Measurements from ENCODE around the gene DNASE1L1. TPM values are rescaled to one million over a fixed set of nuclear protein-coding genes. Genes with fewer than 3 reads are reported as not detected.
A peak's percentile ranks its signal among the peaks of the same experiment; 100 is the strongest.

Gene DNASE1L1
- total RNA-seq, 1 donor from 2014 or later, result 9.3 TPM

DNA sequence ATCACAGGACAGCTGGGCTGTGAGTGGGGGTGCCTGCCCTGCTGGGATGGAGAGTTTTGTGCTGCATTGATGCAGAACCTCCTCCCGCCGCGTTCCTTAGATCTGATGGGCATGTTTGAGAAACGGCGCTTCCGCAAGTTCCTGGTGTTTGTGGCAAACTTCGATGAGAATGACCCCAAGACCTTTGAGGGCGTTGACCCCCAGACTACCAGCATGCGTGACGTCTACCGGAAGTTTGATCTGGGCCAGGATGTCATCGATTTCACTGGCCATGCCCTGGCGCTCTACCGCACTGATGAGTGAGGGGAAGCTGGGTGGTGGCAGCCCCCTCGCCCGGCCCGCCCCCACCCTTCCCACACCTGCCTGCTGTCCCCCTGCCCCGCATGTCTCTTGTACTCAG is 30.8 kb upstream of the DNASE1L1 start:
- DNase-seq (ENCODE audit: low read depth, low spot score), result no peak

DNA sequence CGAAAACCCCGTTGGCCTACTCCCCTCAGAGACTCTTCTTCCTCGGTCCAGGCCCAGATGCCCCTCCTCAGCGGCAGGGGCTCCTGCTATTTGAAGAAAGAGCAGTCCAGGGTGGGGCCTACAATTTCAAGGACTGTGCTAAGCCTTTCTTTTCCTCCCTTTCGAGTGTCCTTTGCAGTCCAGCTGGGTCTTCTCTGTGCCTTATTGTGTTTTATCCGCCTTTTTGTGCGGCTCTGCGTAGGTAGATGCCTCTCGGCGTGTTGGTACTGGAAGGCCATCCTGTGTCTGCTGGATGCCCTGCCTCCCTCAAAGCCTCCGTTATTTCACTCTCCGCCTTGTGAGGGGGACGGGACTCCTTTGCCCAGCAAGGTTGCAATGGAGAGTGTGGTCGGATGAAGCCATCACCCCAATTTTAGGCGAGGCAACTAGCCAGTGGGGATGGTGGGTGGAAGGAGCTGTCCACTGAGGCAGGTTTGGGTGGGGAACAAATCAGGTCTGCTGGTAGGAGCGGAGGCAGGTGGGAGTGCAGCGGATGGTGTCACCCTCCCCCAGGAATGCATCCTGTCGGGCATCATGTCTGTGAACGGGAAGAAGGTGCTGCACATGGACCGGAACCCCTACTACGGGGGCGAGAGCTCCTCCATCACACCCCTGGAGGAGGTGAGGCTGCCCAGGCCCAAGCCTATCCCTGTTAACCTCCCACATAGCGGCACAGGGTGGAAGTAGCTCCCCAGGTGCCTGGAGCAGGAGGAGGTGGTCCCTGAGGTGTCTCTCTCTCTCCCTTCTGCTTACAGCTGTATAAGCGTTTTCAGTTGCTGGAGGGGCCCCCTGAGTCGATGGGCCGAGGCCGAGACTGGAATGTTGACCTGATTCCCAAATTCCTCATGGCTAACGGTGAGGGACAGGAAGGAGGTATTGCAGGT is 29.2 kb upstream of the DNASE1L1 start:
- Mint-ChIP-seq H3K27ac (ENCODE audit: unreplicated experiment) (peak overlapping the region; percentile 92), H3K4me1 (peaks cover 15% of the 10 kb centered on the region), H3K9me3 (no peaks in the 10 kb centered on the region), H3K4me3 (peak overlapping the region; percentile 95), H3K36me3 (ENCODE audit: low read depth) (peaks cover 7% of the 10 kb centered on the region), H3K27me3 (ENCODE audit: low read depth) (no peaks in the 10 kb centered on the region)
- no peak for TF ChIP-seq CTCF (conservative IDR thresholded peaks at IDR 0.05)
- DNase-seq (ENCODE audit: low read depth, low spot score), result no peak

More for the DNA sequence above, 30.8 kb upstream of the DNASE1L1 start:
- Mint-ChIP-seq H3K27ac (ENCODE audit: unreplicated experiment) (no peak overlapping the region), H3K9me3 (no peaks in the 10 kb centered on the region), H3K4me1 (peaks cover 19% of the 10 kb centered on the region), H3K36me3 (ENCODE audit: low read depth) (peaks cover 3% of the 10 kb centered on the region), H3K27me3 (ENCODE audit: low read depth) (no peaks in the 10 kb centered on the region), H3K4me3 (peak overlapping the region; percentile 49)
- no peak for TF ChIP-seq CTCF (conservative IDR thresholded peaks at IDR 0.05)

DNA sequence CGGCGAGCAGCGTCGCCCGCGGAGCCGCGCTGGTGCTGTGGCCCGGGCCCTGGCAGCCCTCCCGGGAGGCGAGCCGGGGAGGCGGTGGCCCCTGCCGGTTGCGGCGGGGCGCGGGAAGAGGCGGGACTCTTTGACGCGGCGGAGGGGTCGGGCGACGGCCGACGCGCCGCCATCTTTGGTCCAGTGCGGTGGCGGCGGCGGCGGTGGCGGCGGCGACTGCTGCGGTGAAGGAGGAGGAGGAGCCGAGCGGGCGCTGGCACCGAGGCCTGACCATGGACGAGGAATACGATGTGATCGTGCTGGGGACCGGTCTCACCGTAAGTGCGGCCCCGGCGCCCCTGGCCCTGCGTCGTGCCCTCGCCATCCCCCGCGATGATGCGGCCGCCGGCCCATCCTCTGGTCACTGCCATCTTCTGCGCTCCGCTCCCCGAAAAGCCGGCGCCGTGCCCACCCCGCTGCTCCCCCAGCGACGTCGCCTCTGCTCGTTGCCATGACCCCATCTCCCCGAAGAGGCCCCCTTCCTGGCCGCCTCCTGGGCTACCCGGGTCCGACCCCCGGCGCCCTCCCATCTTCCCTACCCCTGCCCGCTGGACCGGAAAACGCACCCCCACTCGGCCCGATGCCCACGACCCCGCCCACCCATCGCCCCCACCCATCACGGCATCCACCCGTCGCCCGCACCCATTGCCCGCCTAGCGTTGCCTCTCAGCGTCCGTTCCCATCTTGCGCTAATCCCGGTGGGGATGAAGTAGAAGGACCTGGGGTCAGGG is 28.1 kb upstream of the DNASE1L1 start, which contains the start of gene GDI1:
TSS of gene GDI1 (plus strand) at position 172 of the 770 bp plus-strand sequence. CDS start at position 273, 101 bp downstream.
- Mint-ChIP-seq H3K27me3 (ENCODE audit: low read depth) (no peaks in the 10 kb centered on the region), H3K4me3 (peak within 1 kb of the TSS; percentile 95), H3K36me3 (ENCODE audit: low read depth) (peaks cover 8% of the 10 kb centered on the region), H3K9me3 (no peaks in the 10 kb centered on the region), H3K4me1 (peaks cover 13% of the 10 kb centered on the region), H3K27ac (ENCODE audit: unreplicated experiment) (peak within 1 kb of the TSS; percentile 92)
- peak; percentile 45 for DNase-seq (ENCODE audit: low read depth, low spot score)
- TF ChIP-seq CTCF (conservative IDR thresholded peaks at IDR 0.05), result no peak

DNA sequence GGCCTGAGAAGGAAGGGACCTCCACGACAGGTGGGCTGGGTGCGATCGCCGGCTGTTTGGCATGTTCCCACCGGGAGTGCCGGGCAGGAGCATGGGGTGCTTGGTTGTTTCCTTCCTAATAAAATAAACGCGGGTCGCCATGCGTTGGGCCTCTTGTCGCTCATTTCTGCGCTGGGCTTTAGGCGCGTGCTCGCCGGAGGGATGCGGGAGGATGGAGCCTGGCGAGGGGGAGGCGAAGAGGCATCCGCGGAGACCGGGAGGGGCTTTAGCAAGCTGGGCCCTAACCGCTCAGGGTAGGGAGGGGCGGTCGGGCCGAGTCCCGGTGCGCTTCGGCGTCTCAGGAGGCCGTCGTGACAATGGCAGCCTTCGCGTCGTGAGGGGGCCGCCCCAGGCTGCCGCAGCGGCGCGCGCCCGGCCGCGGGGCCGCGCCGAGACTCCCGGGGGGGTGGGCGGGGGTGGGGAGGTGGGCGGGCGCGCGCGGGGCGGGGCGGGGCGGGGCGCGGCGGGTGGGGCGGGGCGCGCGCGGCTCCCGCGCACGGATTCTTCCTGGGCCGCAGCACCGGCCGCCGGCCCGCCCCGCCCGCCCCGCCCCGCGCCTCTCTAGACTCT is 27.4 kb upstream of the DNASE1L1 start:
- peak overlapping the region; percentile 91 for H3K27ac Mint-ChIP-seq (ENCODE audit: unreplicated experiment)
- DNase-seq (ENCODE audit: low read depth, low spot score), result no peak
- H3K36me3 Mint-ChIP-seq (ENCODE audit: low read depth), result peaks cover 8% of the 10 kb centered on the region
- no peak for TF ChIP-seq CTCF (conservative IDR thresholded peaks at IDR 0.05)
- peaks cover 13% of the 10 kb centered on the region for H3K4me1 Mint-ChIP-seq
- H3K27me3 Mint-ChIP-seq (ENCODE audit: low read depth), result no peaks in the 10 kb centered on the region
- H3K4me3 Mint-ChIP-seq, result peak overlapping the region; percentile 86
- H3K9me3 Mint-ChIP-seq, result no peaks in the 10 kb centered on the region

DNA sequence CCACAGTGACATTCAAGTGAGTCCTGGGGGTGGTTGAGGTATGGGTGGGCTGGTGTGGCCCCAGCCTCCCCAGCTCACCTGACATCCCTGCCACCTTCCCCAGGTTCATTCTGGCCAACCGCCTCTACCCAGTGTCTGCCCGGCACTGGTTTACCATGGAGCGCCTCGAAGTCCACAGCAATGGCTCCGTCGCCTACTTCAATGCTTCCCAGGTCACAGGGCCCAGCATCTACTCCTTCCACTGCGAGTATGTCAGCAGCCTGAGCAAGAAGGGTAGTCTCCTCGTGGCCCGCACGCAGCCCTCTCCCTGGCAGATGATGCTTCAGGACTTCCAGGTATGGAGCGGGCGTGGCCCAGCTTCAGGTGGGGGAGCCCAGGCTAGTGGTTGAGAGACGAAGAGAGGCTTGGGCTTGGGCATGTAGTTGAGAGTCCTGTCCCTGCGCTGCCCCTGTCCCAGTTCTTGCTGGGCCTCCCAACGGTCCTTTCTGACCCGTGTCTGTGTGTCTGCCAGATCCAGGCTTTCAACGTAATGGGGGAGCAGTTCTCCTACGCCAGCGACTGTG is 26.2 kb upstream of the DNASE1L1 start:
- Mint-ChIP-seq H3K4me1 (peaks cover 20% of the 10 kb centered on the region), H3K36me3 (ENCODE audit: low read depth) (peaks cover 13% of the 10 kb centered on the region), H3K27me3 (ENCODE audit: low read depth) (no peaks in the 10 kb centered on the region), H3K4me3 (peak overlapping the region; percentile 86), H3K27ac (ENCODE audit: unreplicated experiment) (no peak overlapping the region), H3K9me3 (no peaks in the 10 kb centered on the region)
- no peak for DNase-seq (ENCODE audit: low read depth, low spot score)
- TF ChIP-seq CTCF (conservative IDR thresholded peaks at IDR 0.05), result no peak

Data from neural crest cell (in vitro differentiated cells).